Measurements from ENCODE around the gene MYH14.
"Not testable (repeated sequence)": the region's sequence is repeated elsewhere in the genome, so short reads cannot be mapped to it uniquely, and the experiment has no call there.

Gene MYH14

DNA sequence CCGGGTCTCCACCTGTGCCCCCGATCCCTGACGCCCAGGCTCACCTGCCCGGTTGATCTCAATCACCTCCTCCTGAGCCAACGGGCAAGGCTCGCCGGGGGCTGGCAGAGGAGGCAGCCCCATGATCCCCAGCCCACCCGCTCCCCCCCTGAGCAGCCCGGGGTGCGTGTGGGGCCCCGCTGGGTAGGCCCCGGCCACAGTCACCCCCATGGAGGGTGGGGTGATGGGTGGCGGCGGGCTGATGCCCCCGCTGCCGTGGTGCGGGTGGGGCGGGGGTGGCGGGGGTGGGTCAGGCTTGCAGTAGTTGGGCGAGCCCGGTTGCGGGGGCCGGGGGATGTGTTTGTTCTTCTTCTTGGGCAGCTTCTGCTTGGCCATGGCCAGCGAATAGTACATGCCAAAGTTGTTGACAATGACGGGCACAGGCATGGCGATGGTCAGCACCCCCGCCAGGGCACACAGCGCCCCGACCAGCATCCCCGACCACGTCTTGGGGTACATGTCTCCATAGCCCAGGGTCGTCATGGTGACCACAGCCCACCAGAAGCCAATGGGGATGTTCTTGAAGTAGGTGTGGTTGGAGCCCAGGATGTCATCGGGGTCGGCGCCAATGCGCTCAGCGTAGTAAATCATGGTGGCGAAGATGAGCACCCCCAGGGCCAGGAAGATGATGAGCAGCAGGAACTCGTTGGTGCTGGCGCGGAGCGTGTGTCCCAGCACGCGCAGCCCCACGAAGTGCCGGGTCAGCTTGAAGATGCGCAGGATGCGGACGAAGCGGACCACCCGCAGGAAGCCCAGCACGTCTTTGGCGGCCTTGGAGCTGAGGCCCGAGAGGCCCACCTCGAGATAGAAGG, 119.7 kb downstream of the MYH14 start:
- no peak for DNase-seq

DNA sequence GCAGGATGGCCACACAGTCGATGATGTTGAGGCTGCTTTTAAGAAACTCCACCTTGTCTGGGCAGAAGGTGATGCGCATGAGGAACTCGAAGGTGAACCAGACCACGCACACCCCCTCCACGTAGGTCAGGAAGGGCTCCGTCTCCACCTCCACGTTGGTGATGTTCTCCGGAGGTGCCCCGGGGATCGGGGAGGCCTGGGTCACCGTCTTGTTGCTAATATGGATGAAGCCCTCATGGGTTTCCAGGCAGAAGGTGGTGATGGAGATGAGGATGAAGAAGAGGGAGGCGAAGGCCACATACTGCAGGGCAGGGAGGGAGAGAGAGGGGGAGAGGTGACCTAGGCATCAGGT, 120.3 kb downstream of the MYH14 start:
- DNase-seq: no peak

DNA sequence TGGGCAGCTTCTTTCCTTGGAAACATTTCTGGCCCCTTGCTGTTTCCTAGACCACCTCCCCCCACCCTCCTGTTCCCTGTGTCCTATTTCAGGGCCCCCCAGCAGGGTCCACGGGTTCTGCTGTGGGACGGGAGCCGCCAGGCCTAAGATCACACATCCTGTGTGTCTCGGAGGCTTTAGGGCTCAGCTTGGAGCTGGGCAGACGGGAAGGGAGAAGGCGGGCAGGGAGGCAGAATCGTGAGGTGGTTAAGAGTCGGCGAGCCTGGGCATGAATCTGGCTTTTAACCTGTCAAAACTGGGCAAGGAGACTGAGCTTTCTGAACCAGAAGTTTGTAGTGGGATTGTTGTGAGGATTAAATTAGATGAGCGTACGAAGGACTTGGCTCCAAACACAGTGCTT, 120.9 kb downstream of the MYH14 start:
- DNase-seq: no peak

DNA sequence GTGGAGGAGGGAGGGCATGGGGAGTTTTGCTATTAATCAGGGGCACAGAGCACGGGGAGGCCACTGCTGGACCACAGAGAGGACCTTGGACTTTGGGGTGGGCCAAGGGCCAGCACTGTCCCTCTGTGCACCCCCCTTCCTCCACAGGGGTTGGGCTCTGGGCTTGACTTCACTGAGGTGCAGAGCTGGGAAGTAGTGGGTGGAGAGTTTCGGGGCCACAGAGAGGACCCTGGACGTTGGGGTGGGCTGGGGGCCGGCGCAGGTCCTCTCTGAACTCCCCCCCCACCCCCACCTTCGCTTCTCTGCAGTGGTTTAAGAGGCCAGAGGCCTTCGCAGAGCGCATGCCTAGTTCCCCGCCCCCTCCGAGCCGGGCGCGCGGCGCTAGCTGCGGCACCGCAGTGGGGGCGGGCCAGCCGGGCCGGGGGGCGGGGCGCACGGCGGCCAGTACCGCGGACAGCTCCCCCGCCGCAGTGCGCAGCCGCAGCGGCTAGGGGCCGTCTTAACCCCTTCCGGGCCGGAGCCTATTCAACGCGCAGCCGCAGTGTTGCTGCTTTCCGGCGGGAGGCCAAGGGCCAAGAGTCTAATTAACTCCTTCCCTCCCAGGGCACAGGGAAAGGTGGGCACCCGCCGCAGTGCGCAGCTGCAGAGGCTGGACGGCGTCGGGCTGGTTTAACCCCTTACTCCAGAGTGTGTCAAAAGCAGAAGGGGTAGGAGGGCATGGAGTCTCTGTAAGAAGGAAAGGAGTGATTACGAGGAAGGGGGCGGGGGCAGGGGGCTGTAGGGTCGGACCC, 122.1 kb downstream of the MYH14 start:
- DNase-seq: peak; percentile 54 to 67

DNA sequence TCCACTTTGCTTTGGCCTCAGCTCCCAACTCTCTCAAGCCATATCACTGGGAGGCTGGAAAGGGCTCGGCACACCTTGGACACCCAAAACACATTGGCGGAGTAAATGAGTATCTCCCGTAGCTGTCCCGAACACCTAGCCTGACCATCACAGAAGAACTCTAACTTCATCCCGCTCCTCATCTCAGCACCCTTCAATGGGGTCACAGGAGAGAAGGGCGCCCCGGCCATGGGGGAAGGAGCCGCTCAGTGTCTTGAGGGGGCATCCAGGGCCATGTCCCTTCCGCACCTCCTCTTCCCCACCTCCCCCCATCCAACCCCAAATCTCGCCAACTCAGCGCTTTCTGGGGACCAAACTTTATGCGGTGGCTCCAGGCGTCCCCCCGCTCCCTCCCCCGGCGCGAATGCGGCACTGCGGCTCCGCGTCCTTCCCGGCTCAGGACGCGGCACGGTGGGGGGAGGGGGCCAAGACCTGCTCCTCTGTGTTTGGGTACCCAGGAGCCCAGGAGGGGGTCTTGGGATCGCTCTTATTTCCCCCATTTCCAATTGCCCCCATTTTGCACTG, 122.8 kb downstream of the MYH14 start:
- no peak for DNase-seq

DNA sequence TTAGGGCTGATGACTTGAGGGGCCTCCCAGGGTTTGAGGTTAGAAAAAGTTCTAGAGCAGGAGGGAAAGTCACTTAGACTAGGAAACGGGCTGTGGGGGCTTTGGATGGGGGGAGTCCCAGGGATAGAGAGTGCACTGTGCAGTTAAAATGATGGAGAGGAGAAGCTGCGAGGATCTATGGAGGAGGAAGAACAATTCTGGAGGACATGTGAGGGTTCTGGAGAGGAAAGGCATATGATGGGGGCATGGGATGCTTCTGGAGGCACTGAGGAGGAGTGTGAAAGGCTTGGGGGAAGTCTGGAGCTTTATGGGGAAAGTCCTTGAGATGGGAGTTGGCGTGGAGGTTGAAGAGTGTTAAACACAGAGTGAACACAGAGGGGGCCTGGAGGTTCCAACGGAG, 123.6 kb downstream of the MYH14 start:
- no peak for DNase-seq

GRCh38 chr19:50327461-50328223, 124.2 kb downstream of the MYH14 start:
- no peak for DNase-seq

DNA sequence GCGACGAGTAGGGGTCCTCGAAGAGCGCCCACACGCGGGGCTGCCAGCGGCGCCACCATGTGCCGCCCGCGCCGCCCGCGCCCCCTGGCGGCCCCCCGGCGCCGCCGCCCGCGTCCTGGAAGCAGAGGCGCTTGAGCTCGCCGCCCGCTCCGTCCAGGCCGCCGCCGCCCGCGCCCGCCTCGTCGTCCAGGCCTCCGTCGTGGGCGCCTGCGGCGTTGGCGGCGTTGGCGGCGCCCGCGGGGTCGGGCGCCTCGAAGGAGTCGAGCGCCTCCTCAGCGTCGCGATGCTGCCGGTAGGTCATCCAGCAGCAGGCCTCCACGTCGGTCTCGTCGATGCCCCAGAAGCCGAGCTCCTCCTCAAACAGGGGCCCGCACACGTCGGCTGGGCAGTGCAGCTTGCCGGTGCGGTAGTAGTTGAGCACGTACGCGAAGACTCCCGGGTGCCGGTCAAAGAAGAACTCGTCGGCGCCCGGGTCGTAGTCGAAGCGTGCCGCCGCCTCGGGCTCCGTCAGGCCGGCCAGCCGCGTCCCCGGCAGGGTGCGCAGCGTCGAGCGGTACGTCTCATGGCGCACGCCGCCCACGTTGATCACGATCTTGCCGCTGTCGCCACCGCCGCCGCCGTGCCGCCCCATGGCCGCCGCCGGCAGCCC, 124.9 kb downstream of the MYH14 start:
- peak in 1 of 2 donors; percentile 38 for DNase-seq

DNA sequence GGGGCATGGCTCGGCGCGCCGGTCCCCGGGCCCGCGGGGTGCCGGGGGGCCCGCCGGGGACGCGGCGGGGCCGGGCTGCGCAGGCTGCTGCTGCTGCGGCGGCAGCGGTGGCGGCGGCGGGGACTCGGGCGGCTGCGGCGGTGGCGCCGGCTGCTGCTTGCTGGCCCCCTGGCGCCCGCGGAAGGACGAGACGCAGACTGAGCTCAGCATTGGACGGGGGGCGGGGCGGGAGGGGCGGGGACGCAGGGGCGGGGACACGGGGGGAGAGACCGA, 125.4 kb downstream of the MYH14 start:
- DNase-seq: no peak

DNA sequence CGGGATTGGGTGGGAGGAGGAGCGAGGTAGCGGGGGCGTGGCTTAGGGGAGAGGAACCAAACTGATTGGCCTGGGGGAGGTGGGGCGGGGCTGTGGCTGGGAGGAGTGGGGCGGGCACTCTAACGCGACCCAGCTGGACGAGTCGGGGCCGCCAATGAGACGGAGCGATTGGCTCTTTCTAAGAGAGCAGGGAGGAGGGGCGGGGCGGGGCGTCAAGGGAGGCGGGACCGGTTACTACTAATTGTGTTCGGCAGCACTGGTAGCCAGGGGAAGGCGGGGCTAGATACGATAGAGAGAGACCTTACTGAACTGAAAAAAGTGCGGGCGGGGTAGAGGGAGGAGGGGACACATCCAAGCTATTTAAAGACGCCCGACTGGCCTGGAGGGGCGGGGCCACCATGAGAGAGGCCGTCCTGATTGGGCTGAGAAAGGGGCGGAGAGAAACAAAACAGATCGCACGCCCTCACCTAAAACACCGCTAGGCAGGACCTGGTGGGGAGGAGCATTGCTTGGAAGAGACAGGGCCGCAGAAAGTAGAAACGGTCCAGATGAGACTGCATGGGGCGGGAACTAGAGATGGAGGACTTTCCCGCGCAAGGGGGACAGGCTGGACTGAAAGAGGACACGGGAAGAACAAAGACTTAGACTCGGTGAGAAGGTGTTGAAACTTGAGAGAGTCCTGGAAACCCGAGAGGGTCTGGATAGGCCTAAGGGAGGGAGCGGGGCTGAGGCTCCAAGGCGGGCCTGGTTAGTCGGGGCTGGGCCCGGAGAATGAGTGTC, 125.9 kb downstream of the MYH14 start, which contains the start of gene KCNC3:
KCNC3 (minus strand) TSS at position 232 of the 780 bp plus-strand sequence. CDS start 295 bp downstream, outside the sequence.
- peak; percentile 85 to 93 for DNase-seq

- DNase-seq: not testable (repeated sequence)
Measured at GRCh38 chr19:50329926-50330294, 126.5 kb downstream of the MYH14 start.

DNA sequence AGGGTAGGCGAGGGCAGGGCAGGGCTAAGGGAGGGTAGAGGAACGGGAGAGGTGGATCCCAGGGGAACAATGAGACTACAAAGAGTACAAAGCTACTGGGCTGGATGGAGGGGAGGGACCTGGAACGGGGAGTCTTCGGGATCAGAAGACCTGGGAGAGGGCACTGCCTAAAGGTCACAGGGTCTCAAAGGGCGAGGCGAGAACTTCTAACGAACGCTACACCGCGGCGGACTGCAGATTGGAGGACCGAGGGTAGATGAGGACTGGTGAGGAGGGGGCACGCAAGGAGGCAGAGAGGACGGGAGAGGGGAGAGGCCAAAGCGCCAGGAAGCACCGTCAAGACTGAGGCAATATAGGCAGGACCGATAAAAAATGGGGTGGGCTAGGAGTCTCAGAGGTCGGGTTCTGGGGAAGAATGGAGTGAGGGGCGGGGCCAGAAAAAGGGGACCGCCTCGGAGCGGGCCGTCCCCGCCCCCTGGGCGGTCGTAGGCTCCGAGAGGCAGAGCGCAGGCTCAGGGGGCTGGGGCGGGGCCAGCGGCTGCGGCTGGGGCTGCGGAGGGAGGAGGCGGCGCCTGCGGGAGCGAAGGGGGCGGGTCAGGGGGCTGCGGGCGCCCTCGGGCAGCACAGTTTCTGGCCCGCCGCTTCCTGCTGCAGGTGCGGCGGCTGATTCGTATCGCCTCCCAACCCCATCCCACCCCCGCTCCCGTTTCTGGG, 127.1 kb downstream of the MYH14 start:
- DNase-seq: peak; percentile 57 to 74

DNA sequence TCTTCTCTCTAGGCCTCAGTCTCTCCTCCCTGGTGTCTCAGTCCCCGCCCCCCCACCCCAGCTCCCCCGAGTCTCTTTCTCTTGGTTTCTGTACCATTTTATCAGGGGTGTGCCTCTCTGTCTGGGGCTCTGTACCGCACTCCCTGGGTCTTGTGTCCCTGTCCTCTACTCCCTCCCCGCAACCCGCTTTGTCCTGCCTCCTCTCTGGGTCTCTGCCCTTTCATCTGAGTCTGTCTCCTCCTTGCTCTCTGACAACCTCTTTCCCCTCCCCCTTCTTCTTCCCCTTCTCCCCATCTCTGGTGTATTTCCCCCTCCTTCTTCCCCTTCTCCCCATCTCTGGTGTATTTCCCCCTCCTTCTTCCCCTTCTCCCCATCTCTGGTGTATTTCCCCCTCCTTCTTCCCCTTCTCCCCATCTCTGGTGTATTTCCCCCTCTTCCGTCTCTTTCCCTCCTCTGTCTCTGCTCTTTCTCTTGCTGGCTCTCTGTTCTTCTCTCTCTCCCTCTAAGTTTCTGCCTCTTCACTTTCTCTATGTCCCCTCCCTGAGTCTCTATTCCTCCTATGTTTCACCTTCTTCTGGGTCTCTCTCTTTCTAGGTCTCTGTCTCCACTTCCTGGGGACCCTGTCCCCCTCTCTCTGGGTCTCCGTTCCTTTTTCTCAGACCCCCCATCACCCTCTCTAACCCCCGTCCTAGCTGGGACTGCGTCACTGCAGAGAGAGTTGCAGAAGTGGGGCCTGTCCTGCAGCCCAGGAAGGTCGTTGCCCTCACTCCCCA, 128.0 kb downstream of the MYH14 start:
- DNase-seq: no peak

- no peak for DNase-seq
Measured at GRCh38 chr19:50331994-50332243, 128.5 kb downstream of the MYH14 start.

DNA sequence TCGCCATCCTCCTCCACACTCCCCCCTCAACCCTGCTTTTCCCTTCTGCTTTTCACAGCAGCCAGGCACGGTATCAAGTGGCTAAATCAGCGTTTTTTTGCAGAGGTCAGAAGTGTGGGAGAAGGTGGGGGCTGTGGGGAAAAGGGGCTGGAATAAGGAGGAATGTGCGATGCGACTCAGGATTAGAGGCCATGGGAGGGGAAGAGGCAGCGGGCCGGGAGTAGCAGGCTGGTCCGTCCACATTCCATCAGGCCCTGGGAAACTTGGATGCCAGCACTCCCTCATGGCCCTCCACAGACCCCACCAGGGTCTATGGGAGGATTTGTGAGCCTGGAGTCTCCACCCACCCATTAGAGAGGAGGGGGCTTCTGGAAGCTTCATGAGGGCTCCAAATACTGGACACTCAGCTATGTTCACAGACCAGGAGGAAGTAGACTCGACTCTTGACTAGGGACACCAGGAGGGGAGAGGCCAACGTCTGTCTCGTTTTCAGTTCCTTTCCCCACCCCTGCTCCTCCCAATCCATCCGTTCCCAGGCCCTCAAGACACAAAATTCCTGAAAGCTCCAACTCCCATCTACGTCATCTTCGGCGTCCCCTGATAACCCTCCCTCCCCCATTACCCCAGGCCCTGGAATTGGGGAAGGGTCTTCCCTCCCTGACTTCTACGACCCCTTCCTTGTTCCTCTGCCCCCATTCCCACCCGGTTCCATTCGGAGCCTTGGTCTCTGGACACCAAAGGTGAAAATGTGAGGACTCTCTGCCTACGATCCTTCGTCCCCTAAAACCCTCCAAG, 129.0 kb downstream of the MYH14 start:
- no peak for DNase-seq

DNA sequence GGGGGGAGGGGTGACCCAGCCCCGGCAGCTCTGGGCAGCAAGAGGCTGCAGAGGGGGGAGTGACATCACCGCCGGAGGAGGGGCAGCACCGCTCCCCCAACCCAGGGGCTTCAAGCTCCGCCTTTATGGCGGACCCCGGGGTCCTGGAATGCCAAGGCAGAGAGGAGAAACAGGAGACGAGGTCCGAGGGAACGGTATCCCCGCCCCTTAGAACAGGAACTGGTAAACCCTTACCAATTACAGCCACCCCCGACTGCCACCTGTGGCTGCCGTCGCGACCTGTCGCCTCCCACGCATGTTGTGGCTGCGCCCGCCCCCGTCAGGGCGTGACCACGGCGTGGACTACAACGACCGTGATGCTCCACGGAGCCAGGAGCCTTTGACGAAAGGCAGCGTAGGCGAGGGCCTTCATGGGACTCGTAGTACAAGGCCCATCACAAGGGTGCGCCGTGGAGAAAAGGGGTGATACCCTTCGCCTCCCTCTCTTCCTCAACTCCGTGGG, 129.9 kb downstream of the MYH14 start:
- DNase-seq: peak; percentile 92 to 95

DNA sequence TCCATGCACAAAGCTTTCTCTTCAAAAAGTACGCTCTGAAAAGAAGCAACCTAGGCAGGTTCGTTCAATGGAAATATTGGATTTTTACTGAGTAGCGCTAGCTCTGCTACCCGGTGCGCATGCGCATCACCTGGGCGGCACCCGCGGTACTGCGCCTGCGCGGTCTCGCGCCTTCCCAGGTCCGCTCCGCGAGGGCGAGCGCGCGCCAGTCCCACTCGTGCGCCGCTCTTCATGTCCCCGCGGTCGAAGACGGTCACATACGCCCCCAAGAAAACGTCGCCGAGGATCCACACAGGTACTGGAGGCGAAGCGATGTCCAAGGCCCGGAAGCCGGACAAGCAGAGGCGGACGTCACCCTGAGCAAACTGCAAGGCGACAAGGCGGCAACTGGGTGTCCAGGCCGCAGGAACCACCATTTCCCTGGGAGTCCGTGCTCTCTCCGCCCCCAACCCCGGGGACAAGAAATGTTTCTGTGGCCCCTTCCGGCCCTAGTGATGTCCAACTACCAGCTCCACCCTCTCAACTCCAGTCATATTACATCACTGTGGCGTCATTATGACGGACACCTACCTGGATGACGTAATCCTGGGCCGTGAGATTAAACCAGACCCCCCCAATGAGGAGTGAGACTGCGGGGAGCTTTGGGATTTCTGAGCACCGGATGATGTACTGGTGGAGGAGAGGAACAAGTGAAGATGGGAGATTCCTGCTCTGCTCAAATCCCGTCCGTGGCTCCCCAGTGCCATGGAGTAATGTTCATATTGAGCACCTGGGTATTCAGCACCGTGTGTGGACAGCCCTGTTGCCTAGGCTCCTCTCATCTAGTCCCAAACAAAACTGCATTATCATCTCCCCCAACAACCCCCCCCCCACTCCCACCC, 130.6 kb downstream of the MYH14 start:
- DNase-seq: peak; percentile 82

- no peak for DNase-seq
Measured at GRCh38 chr19:50334741-50335421, 131.5 kb downstream of the MYH14 start.

Data from activated CD4-positive, alpha-beta T cell treated with anti-CD3 and anti-CD28 coated beads for 4 hours (primary cell).